COLO668 (cell line): ENCODE data around the gene HIVEP3.

Source experiments
- DNase-seq: peaks from one replicate; lab custom pipeline; 2025; ENCODE audit not compliant: unreplicated experiment; lab: John Stamatoyannopoulos, UW

HIVEP3 gene

GRCh38 chr1:41766041-41766440 lies 152.7 kb downstream of the HIVEP3 start:
- no peak for DNase-seq

GRCh38 chr1:41765152-41765551 lies 153.6 kb downstream of the HIVEP3 start:
- no peak for DNase-seq

- DNase-seq, result no peak
Observed at GRCh38 chr1:41764656-41765055, 154.1 kb downstream of the HIVEP3 start.

DNA sequence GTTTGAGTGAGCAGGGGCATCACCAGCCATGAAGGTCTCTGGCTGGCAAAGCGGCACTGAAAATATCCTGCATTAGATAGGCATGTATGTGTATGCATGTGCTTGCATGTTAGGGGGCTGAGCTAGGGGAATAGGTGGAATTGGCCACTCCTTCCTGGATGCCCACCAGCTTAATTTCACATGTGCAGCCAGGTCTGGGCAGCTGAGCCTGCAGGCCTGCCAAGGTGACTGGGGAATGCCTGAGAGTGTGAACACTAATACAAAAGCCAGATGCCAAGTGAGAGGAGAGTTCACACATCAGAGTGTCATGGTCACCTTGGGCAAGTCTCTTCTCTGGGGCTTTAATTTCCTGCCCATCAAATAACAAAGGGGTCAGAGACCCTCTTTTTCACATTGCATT lies 155.9 kb downstream of the HIVEP3 start:
- DNase-seq, result no peak

GRCh38 chr1:41762251-41762650 lies 156.5 kb downstream of the HIVEP3 start:
- no peak for DNase-seq

DNA sequence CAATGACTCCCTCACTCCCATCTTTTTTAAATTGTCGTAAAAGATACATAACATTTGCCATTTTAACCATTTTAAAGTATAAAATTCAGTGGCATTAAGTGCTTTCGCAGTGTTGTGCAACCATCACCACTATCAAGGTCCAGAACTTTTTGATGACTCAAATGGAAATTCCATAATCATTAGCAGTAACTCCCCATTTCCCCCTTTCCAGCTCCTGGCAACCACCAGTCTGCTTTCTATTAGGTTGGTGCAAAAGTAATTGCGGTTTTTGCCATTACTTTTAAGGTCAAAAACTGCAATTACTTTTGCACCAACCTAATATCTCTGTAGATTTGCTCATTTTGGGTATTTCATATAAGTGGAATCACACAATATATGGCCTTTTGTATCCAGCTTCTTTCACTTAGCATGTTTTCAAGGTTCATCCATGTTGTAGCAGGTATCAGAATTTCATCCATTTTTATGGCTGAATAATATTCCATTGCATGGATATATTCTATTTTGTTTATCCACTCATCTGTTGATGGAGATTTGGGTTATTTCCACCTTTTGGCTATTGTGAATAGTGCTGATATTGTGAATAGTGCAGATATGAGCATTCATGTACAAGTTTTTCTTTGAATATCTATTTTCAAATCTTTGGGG lies 159.7 kb downstream of the HIVEP3 start:
- DNase-seq, result no peak

DNA sequence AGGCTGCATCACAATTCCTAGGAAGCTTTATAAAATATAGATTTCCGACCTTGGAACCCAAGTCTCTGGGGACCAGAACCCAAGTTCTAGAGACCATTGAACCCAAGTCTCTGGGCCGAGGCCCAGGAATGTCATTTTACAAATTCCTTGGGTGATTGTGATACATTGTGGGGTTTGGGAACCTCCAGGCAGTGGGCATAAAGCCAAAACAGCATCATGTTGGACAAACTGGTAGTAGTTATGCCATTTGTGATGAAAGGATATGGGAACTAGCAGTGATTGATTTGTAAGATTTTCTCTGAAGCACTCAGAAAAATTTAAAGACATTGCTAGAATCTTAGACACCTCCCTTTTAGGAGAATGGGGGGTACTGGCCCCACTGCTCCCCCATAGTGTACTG lies 160.2 kb downstream of the HIVEP3 start:
- DNase-seq, result no peak

DNA sequence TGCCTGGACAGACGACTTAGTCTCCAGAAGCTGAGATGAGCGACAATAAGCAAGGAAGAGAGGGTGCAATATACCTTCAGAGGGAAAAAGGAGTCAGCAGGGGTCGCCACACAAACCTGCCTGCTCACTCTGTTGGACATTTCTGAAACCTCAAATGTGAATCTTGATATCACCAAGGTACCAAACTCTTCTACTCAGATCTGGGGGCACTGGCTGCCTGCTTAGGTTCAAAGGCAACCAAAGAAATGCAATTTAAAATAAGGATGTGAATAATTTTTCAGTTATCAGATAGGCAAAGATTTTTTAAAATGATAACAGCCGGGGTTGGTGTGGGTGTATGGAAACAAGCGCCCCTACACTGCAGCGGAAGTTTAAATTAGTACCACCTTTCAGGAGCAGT lies 164.2 kb downstream of the HIVEP3 start:
- no peak for DNase-seq

- no peak for DNase-seq
Observed at GRCh38 chr1:41752514-41753170, 166.1 kb downstream of the HIVEP3 start.

GRCh38 chr1:41751804-41752513 lies 166.8 kb downstream of the HIVEP3 start:
- DNase-seq, result no peak

- DNase-seq, result no peak
Observed at GRCh38 chr1:41749991-41750745, 168.6 kb downstream of the HIVEP3 start.

DNA sequence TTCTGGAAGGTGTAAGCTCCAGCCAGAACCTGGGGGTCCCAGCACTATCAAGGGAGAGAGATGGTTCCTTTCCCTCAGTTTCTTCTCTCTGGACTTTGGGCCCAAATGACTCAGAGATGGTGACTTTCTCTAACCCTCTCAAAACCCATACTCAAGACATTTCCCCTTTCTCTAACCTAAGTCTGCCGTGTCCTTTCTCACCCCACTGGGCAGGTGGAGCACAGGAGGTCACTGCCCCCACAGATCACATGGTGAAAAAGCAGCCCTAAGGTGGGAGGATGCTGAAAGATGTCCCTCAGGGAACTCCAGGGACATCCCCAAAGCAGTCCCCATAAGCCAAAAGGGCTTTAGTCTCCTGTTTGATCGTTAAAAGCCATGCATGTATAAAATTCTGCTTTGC lies 173.7 kb downstream of the HIVEP3 start:
- no peak for DNase-seq

DNA sequence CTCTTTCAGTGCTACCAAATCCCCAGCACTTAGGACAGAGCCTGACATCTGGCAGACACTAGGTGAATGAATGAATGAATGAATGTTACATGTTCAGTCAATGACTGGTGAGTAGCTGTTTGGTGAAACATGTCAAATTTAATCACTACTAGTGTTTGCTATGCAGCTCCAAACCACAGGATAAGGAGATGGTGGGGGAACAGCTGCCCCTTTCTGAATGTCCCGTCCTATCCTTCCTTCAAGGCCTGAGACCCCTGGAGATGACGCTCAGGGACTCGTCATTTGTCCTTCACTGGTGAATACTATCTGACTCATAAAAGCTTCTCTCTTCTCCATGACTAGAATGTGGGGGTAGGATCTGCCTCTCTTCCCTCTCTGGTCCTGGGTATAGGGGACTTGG lies 175.4 kb downstream of the HIVEP3 start:
- no peak for DNase-seq

DNA sequence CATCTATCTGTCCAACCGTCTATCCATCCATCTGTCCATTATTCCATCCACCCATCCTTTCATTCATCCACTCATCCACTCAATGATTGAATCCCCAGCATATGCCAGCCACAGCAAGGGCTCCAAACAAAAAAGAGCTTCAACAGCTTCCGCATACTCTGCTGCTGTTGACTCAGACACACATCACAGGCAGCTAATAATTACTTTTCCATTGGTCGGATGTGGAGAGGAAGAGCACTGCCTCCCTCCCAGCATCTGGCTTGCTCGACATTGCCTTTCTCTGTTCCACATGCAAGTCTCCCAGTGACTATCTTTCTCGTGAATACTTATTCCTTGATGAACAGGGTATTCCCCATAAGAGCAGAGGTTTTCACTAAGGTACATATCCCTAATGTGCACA lies 176.5 kb downstream of the HIVEP3 start:
- DNase-seq, result peak; percentile 41

- no peak for DNase-seq
Observed at GRCh38 chr1:41741244-41741643, 177.5 kb downstream of the HIVEP3 start.

DNA sequence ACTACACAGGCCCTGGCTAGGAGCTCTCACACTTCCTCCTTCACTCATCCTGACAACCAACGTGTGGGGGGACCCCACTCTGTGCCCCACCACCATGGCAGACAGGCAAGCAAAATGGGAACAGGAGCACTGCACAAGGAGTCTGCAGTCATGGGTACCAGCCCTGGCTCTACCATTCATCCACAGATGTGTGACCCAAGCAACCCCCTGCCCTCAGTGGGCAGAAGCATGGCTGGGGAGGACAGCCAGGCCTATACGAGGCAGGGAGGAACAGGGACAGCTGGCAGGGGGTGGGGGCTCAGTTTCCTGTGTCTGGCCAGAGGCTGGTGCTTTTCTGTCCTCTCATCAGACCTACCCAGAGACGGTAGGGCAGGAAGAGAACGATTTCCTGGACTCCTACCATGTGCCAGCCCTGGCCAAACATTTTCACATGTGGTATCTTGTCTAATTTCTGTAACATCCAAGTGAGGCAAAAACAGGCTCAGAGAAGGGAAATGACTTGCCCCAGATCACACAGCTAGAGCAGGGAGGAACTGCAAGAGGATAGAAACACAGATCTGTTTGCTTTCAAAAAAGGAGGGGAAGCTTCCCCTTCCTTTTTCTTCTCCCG lies 178.0 kb downstream of the HIVEP3 start:
- no peak for DNase-seq

- no peak for DNase-seq
Observed at GRCh38 chr1:41740058-41740457, 178.7 kb downstream of the HIVEP3 start.

GRCh38 chr1:41739061-41739955 lies 179.4 kb downstream of the HIVEP3 start:
- DNase-seq, result peak; percentile 48

DNA sequence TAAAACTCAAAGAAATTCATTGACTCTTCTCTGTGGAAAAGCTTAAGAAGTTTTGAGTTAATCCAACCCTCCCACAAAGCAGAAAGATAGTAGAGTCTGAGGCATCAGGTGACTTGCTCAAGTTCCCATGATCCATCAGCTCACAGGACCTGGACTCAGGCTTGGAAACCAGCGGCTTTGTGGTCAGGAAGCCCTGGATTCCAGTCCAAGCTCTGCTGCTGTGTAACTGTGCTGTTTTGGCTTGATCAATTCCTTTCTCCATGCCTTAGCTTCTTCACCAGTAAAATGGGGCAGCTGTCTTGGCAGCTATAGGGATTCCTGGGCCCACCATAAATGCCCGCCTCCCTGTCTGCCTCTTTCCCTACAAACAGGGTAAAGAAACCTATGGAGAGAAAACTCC lies 180.2 kb downstream of the HIVEP3 start:
- DNase-seq, result no peak

- no peak for DNase-seq
Observed at GRCh38 chr1:41738006-41738405, 180.7 kb downstream of the HIVEP3 start.
